K562 (cell line): ENCODE measurements around the gene PLOD1. TPM values are rescaled to one million over a fixed set of nuclear protein-coding genes. Genes with fewer than 3 reads are reported as not detected.
A peak's percentile ranks its signal among the peaks of the same experiment; 100 is the strongest.

Source experiments
- ARID2 ChIP-seq: fragments of 450-650 bp; IDR thresholded peaks from 2 replicates; pipeline ENCODE4 v1.6.1; 2017; ENCODE audit warnings: antibody characterized with exemption, mild to moderate bottlenecking
- ASH1L ChIP-seq: fragments of 450-650 bp; IDR thresholded peaks from 2 replicates; pipeline ENCODE4 v1.6.1; 2018; ENCODE audit warnings: borderline replicate concordance, mild to moderate bottlenecking, low read depth; ENCODE audit not compliant: partially characterized antibody
- CBFA2T3 ChIP-seq: fragments of 450-650 bp; IDR thresholded peaks from 2 replicates; pipeline ENCODE4 v1.6.1; 2017
- DACH1 ChIP-seq: fragments of 450-650 bp; IDR thresholded peaks from 2 replicates; pipeline ENCODE4 v1.6.1; 2018; ENCODE audit not compliant: partially characterized antibody
- HNRNPK ChIP-seq: fragments of 200-400 bp; formaldehyde crosslinking; IDR thresholded peaks from one replicate; pipeline ENCODE4 v1.6.1; 2018; ENCODE audit warnings: mild to moderate bottlenecking, low read depth, low read length; ENCODE audit not compliant: poor library complexity, severe bottlenecking
- IFI16 ChIP-seq: fragments of 250-450 bp; sonication (Bioruptor Pico); IDR thresholded peaks from 2 replicates; pipeline ENCODE4 v2.1.2; 2022; ENCODE audit warnings: mild to moderate bottlenecking, inconsistent platforms
- KAT2B ChIP-seq: IDR thresholded peaks from one replicate; pipeline ENCODE4 v1.6.1; 2012; ENCODE audit warnings: low read depth, mild to moderate bottlenecking, control low read depth, inconsistent platforms, low read length, moderate library complexity
- KDM5B ChIP-seq: fragments of 200-600 bp; sonication (generic); IDR thresholded peaks from 2 replicates; pipeline ENCODE4 v1.6.1; 2012; ENCODE audit warnings: low read depth, mild to moderate bottlenecking, moderate library complexity, low read length, control low read depth, inconsistent platforms; ENCODE audit not compliant: insufficient replicate concordance
- MECOM ChIP-seq: fragments of 250-450 bp; sonication (Bioruptor Pico); IDR thresholded peaks from 2 replicates; pipeline ENCODE4 v1.8.0; 2022; ENCODE audit warnings: inconsistent platforms
- NFRKB ChIP-seq: fragments of 450-650 bp; IDR thresholded peaks from 2 replicates; pipeline ENCODE4 v1.6.1; 2016; ENCODE audit warnings: low read depth
- NR2F6 ChIP-seq: fragments of 450-650 bp; formaldehyde crosslinking; IDR thresholded peaks from 2 replicates; pipeline ENCODE4 v1.4.0; 2020; ENCODE audit warnings: mild to moderate bottlenecking
- PPARD ChIP-seq: fragments of 250-450 bp; sonication (Bioruptor Pico); IDR thresholded peaks from 2 replicates; pipeline ENCODE4 v1.8.0; 2022; ENCODE audit warnings: inconsistent platforms, mild to moderate bottlenecking, moderate library complexity
- TAF7 ChIP-seq: fragments of 450-650 bp; IDR thresholded peaks from 2 replicates; pipeline ENCODE4 v1.6.1; 2016; ENCODE audit warnings: missing genetic modification characterization, missing compliant biosample characterization
- TAF9B ChIP-seq: fragments of 450-650 bp; IDR thresholded peaks from 2 replicates; pipeline ENCODE4 v1.6.1; 2018; ENCODE audit warnings: mild to moderate bottlenecking; ENCODE audit not compliant: partially characterized antibody
- TGIF2 ChIP-seq: sonication (generic); formaldehyde crosslinking; IDR thresholded peaks from 2 replicates; pipeline ENCODE4 v1.8.1; 2022; ENCODE audit warnings: mild to moderate bottlenecking, missing genetic modification reagents, moderate library complexity
- ZNF146 ChIP-seq: IDR thresholded peaks from one replicate; pipeline ENCODE4 v1.6.1; 2018; ENCODE audit warnings: missing compliant biosample characterization; ENCODE audit not compliant: unreplicated experiment
- ZNF76 ChIP-seq: fragments of 250-450 bp; sonication (Bioruptor Pico); IDR thresholded peaks from 2 replicates; pipeline ENCODE4 v1.4.0; 2020; ENCODE audit warnings: mild to moderate bottlenecking, moderate library complexity, borderline replicate concordance
- polyA plus RNA-seq, 8 experiments: library from polyadenylated mRNA; depleted of rRNA in 4 of 8; stranded (reverse) in 5 of 8; unstranded in 3 of 8; fragments of >200 nt; fragmentation: Nextera tagmentation in 2 of 8; fragmentation: Illumina TruSeq in 1 of 8; extraction: Ambion mirVana in 2 of 8; extraction: Trizol in 1 of 8; gene quantifications; 2 replicates each; pipeline versions ENCODE4 v1.2.1 to v1.2.3, GENCODE V29; 2011 to 2014; ENCODE audit warnings: inconsistent platforms in 1 of 8, missing spikeins in 1 of 8
- total RNA-seq, 7 experiments: library from RNA; depleted of rRNA in 6 of 7; stranded (reverse); fragments of >200 nt in 6 of 7; fragmentation: Illumina TruSeq in 2 of 7; extraction: Trizol in 2 of 7; gene quantifications; 2 replicates each; pipeline versions ENCODE4 v1.2.1 to v1.2.3, GENCODE V29; 2011 to 2021; ENCODE audit warnings: low replicate concordance in 1 of 7
- TF ChIP-seq, protein P1 (sequence below): fragments of 450-650 bp; IDR thresholded peaks from 2 replicates; pipeline ENCODE4 v1.6.1; 2016; ENCODE audit warnings: low read depth, mild to moderate bottlenecking, moderate library complexity
- TF ChIP-seq, protein P2 (sequence below): fragments of 450-650 bp; IDR thresholded peaks from 2 replicates; pipeline ENCODE4 v1.6.1; 2014; ENCODE audit warnings: low read depth, mild to moderate bottlenecking, moderate library complexity, borderline replicate concordance
- TF ChIP-seq, protein P3 (sequence below): sonication (generic); formaldehyde crosslinking; IDR thresholded peaks from 2 replicates; pipeline ENCODE4 v1.8.0; 2023; ENCODE audit warnings: missing genetic modification reagents, mild to moderate bottlenecking, borderline replicate concordance

PLOD1 gene
- total and polyA plus RNA-seq, 9 of the 15 experiments (the other 6 are each of a cell fraction or from before 2014, with no cell fraction given) = 16.6 to 90.8 (median 52.7) TPM

DNA sequence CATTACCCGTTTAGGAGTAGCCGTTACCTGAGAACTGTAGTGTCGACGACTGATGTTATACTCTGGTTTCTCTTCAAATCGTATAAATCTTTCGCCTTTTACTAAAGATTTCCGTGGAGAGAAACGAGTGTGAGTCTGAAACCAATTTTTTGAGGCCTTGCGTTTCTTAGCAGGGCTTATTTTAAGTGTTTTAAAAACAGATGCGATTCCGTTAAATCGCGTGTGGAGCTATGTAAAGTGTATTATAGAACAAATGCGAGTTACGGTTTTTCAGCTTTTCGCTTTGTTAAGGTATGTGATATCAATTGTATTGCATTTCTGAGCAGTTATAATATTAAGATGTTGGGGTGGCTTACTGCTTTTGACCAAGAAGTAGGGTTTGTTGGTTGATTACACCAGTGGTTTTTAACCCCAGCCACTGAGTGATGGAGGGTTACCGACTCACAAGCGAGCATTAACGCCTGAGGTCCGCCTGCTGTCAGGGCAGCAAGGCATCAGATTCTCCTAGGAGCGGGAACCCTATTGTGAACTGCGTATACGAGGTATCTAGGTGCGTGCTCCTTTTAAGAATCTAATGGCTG lies 26.3 kb upstream of the PLOD1 start (continued):
- TF ChIP-seq, protein P1, sequence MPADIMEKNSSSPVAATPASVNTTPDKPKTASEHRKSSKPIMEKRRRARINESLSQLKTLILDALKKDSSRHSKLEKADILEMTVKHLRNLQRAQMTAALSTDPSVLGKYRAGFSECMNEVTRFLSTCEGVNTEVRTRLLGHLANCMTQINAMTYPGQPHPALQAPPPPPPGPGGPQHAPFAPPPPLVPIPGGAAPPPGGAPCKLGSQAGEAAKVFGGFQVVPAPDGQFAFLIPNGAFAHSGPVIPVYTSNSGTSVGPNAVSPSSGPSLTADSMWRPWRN = peak; percentile 32; the same call in 1 of the 2 replicates
- TF ChIP-seq TAF9B (peak; percentile 99), NR2F6 (CRISPR knock-in tag) (peak; percentile 99), ASH1L (peak; percentile 86), MECOM (peak; percentile 61), PPARD (CRISPR knock-in tag) (no peak; the same call in 1 of the 2 replicates), KDM5B (peak; percentile 100), TGIF2 (CRISPR knock-in tag) (peak; percentile 83; the same call in 1 of the 2 replicates), ZNF76 (0 out of 2 replicates have a peak, but pooled peaks have one; percentile 87), HNRNPK (no peak), TAF7 (tag) (no peak), ZNF146 (CRISPR knock-in tag) (peak; percentile 3), CBFA2T3 (peak; percentile 55), IFI16 (CRISPR knock-in tag) (peak; percentile 3; the same call in 1 of the 2 replicates), KAT2B (no peak), ARID2 (peak; percentile 78; the same call in 1 of the 2 replicates), DACH1 (peak; percentile 83), NFRKB (peak; percentile 58; the same call in 1 of the 2 replicates)
- TF ChIP-seq, protein P2, sequence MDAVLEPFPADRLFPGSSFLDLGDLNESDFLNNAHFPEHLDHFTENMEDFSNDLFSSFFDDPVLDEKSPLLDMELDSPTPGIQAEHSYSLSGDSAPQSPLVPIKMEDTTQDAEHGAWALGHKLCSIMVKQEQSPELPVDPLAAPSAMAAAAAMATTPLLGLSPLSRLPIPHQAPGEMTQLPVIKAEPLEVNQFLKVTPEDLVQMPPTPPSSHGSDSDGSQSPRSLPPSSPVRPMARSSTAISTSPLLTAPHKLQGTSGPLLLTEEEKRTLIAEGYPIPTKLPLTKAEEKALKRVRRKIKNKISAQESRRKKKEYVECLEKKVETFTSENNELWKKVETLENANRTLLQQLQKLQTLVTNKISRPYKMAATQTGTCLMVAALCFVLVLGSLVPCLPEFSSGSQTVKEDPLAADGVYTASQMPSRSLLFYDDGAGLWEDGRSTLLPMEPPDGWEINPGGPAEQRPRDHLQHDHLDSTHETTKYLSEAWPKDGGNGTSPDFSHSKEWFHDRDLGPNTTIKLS = peak; percentile 74; the same call in 1 of the 2 replicates
- TF ChIP-seq, protein P3, sequence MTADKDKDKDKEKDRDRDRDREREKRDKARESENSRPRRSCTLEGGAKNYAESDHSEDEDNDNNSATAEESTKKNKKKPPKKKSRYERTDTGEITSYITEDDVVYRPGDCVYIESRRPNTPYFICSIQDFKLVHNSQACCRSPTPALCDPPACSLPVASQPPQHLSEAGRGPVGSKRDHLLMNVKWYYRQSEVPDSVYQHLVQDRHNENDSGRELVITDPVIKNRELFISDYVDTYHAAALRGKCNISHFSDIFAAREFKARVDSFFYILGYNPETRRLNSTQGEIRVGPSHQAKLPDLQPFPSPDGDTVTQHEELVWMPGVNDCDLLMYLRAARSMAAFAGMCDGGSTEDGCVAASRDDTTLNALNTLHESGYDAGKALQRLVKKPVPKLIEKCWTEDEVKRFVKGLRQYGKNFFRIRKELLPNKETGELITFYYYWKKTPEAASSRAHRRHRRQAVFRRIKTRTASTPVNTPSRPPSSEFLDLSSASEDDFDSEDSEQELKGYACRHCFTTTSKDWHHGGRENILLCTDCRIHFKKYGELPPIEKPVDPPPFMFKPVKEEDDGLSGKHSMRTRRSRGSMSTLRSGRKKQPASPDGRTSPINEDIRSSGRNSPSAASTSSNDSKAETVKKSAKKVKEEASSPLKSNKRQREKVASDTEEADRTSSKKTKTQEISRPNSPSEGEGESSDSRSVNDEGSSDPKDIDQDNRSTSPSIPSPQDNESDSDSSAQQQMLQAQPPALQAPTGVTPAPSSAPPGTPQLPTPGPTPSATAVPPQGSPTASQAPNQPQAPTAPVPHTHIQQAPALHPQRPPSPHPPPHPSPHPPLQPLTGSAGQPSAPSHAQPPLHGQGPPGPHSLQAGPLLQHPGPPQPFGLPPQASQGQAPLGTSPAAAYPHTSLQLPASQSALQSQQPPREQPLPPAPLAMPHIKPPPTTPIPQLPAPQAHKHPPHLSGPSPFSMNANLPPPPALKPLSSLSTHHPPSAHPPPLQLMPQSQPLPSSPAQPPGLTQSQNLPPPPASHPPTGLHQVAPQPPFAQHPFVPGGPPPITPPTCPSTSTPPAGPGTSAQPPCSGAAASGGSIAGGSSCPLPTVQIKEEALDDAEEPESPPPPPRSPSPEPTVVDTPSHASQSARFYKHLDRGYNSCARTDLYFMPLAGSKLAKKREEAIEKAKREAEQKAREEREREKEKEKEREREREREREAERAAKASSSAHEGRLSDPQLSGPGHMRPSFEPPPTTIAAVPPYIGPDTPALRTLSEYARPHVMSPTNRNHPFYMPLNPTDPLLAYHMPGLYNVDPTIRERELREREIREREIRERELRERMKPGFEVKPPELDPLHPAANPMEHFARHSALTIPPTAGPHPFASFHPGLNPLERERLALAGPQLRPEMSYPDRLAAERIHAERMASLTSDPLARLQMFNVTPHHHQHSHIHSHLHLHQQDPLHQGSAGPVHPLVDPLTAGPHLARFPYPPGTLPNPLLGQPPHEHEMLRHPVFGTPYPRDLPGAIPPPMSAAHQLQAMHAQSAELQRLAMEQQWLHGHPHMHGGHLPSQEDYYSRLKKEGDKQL (CRISPR knock-in tag) = no peak; the same call in 1 of the 2 replicates
